HEK293 (cell line): ENCODE data around the gene ICAM3.
"Not testable (repeated sequence)": the region's sequence is repeated elsewhere in the genome, so short reads cannot be mapped to it uniquely, and the experiment has no call there.

Experiments
- EGR2 ChIP-seq: fragments of 450-650 bp; formaldehyde crosslinking; IDR thresholded peaks from 2 replicates; pipeline ENCODE4 v1.5.1; 2016; ENCODE audit warnings: low read depth, missing biosample characterization, missing genetic modification characterization
- KLF10 ChIP-seq: fragments of 450-650 bp; IDR thresholded peaks from 2 replicates; pipeline ENCODE4 v1.5.1; 2018; ENCODE audit warnings: missing biosample characterization, mild to moderate bottlenecking, missing genetic modification characterization
- TCF7L2 ChIP-seq: IDR thresholded peaks from 2 replicates; pipeline ENCODE4 v1.6.1; 2011; ENCODE audit warnings: low read depth, mild to moderate bottlenecking, inconsistent platforms, low read length, moderate library complexity, borderline replicate concordance
- ZBTB20 ChIP-seq: fragments of 450-650 bp; formaldehyde crosslinking; IDR thresholded peaks from 2 replicates; pipeline ENCODE4 v1.5.1; 2016; ENCODE audit warnings: missing biosample characterization, missing genetic modification characterization
- ZFP69B ChIP-seq: fragments of 450-650 bp; formaldehyde crosslinking; IDR thresholded peaks from 2 replicates; pipeline ENCODE4 v1.5.1; 2016; ENCODE audit warnings: missing biosample characterization, missing genetic modification characterization
- ZNF175 ChIP-seq: fragments of 450-650 bp; formaldehyde crosslinking; IDR thresholded peaks from 2 replicates; pipeline ENCODE4 v1.5.1; 2016; ENCODE audit warnings: missing biosample characterization, missing genetic modification characterization
- ZNF416 ChIP-seq: fragments of 450-650 bp; formaldehyde crosslinking; IDR thresholded peaks from 2 replicates; pipeline ENCODE4 v1.5.1; 2016; ENCODE audit warnings: missing biosample characterization, missing genetic modification characterization
- ZNF664 ChIP-seq: fragments of 450-650 bp; formaldehyde crosslinking; IDR thresholded peaks from 2 replicates; pipeline ENCODE4 v1.5.1; 2016; ENCODE audit warnings: missing biosample characterization, missing genetic modification characterization
- ZNF785 ChIP-seq: fragments of 450-650 bp; formaldehyde crosslinking; IDR thresholded peaks from 2 replicates; pipeline ENCODE4 v1.5.1; 2016; ENCODE audit warnings: missing biosample characterization, missing genetic modification characterization
- TF ChIP-seq, protein P1 (sequence below): fragments of 450-650 bp; formaldehyde crosslinking; IDR thresholded peaks from 2 replicates; pipeline ENCODE4 v1.5.1; 2016; ENCODE audit warnings: missing biosample characterization, missing genetic modification characterization
- TF ChIP-seq, protein P2 (sequence below): fragments of 450-650 bp; formaldehyde crosslinking; IDR thresholded peaks from 2 replicates; pipeline ENCODE4 v1.5.1; 2016; ENCODE audit warnings: missing biosample characterization, missing genetic modification characterization
- TF ChIP-seq, protein P3 (sequence below): fragments of 450-650 bp; formaldehyde crosslinking; IDR thresholded peaks from 2 replicates; pipeline ENCODE4 v1.5.1; 2016; ENCODE audit warnings: missing biosample characterization, missing genetic modification characterization

DNA sequence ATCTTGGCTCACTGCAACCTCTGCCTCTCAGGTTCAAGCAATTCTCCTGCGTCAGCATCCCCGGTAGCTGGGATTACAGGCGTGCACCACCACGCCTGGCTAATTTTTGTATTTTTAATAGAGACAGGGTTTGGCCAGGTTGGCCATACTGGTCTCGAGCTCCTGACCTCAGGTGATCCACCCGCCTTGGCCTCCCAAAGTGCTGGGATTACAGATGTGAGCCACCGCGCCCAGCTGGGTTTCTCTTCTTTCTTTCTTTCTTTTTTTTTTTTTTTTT, 43.7 kb upstream of the ICAM3 start:
- not testable (repeated sequence) for TF ChIP-seq ZNF785 (tag by site-specific recombination); ZBTB20 (tag by site-specific recombination); ZNF664 (tag by site-specific recombination); ZNF175; ZFP69B (tag by site-specific recombination); ZNF416 (tag by site-specific recombination); EGR2; KLF10 (tag by site-specific recombination); TCF7L2
- TF ChIP-seq, protein P1, sequence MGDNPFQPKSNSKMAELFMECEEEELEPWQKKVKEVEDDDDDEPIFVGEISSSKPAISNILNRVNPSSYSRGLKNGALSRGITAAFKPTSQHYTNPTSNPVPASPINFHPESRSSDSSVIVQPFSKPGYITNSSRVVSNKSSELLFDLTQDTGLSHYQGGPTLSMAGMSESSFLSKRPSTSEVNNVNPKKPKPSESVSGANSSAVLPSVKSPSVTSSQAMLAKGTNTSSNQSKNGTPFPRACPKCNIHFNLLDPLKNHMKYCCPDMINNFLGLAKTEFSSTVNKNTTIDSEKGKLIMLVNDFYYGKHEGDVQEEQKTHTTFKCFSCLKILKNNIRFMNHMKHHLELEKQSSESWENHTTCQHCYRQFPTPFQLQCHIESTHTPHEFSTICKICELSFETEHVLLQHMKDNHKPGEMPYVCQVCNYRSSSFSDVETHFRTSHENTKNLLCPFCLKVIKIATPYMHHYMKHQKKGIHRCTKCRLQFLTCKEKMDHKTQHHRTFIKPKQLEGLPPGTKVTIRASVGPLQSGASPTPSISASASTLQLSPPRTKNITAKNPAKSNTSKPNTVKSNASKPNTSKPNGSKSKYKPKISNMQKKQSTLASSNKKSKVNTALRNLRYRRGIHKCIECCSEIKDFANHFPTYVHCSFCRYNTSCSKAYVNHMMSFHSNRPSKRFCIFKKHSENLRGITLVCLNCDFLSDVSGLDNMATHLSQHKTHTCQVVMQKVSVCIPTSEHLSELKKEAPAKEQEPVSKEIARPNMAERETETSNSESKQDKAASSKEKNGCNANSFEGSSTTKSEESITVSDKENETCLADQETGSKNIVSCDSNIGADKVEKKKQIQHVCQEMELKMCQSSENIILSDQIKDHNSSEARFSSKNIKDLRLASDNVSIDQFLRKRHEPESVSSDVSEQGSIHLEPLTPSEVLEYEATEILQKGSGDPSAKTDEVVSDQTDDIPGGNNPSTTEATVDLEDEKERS (tag by site-specific recombination), result not testable (repeated sequence)
- TF ChIP-seq, protein P2, sequence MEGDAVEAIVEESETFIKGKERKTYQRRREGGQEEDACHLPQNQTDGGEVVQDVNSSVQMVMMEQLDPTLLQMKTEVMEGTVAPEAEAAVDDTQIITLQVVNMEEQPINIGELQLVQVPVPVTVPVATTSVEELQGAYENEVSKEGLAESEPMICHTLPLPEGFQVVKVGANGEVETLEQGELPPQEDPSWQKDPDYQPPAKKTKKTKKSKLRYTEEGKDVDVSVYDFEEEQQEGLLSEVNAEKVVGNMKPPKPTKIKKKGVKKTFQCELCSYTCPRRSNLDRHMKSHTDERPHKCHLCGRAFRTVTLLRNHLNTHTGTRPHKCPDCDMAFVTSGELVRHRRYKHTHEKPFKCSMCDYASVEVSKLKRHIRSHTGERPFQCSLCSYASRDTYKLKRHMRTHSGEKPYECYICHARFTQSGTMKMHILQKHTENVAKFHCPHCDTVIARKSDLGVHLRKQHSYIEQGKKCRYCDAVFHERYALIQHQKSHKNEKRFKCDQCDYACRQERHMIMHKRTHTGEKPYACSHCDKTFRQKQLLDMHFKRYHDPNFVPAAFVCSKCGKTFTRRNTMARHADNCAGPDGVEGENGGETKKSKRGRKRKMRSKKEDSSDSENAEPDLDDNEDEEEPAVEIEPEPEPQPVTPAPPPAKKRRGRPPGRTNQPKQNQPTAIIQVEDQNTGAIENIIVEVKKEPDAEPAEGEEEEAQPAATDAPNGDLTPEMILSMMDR (tag by site-specific recombination), result not testable (repeated sequence)
- TF ChIP-seq, protein P3, sequence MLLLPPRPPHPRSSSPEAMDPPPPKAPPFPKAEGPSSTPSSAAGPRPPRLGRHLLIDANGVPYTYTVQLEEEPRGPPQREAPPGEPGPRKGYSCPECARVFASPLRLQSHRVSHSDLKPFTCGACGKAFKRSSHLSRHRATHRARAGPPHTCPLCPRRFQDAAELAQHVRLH (tag by site-specific recombination), result not testable (repeated sequence)
